ENCODE data around the gene NXPE3. TPM values are rescaled to one million over a fixed set of nuclear protein-coding genes. Genes with fewer than 3 reads are reported as not detected.

NXPE3 gene
- total RNA-seq, 1 experiment from 2014 or later, result 15.9 TPM

GRCh38 chr3:101833446-101833974, 54.5 kb downstream of the NXPE3 start:
- Histone ChIP-seq H4K8ac (replicated peaks; ENCODE audit: insufficient read length, low read depth, low read length) (no peak overlapping the region), H3K4me2 (ENCODE audit: insufficient read depth, insufficient read length, low read length) (no peak overlapping the region), H3K4ac (ENCODE audit: low read depth, low read length) (no peak overlapping the region), H3T11ph (ENCODE audit: low read length) (no peak overlapping the region), H3K4me1 (ENCODE audit: insufficient read depth, low read length) (no peaks in the 10 kb centered on the region; the same call in 1 of the 2 replicates), H3K79me1 (ENCODE audit: insufficient read depth, low read depth, low read length, poor library complexity, severe bottlenecking) (no peaks in the 10 kb centered on the region), H3K27ac (ENCODE audit: insufficient read length, low read depth, low read length) (no peak overlapping the region), H4K5ac (ENCODE audit: insufficient read length, low read depth, low read length) (no peak overlapping the region), H4K20me1 (ENCODE audit: control insufficient read depth, insufficient read depth, insufficient read length) (no peaks in the 10 kb centered on the region), H3K14ac (ENCODE audit: insufficient read depth, low read length) (no peak overlapping the region), H4K91ac (ENCODE audit: insufficient read length, low read depth, low read length) (no peak overlapping the region), H3K27me3 (ENCODE audit: insufficient read depth, low read length) (no peaks in the 10 kb centered on the region), H3K56ac (ENCODE audit: insufficient read length, low read depth, low read length) (no peak overlapping the region), H3K9me3 (ENCODE audit: control insufficient read depth, low read depth, low read length) (no peaks in the 10 kb centered on the region), H2BK12ac (ENCODE audit: insufficient read length, low read depth, low read length) (no peak overlapping the region), H2AFZ (ENCODE audit: low read length) (no peak overlapping the region), H3K23ac (ENCODE audit: insufficient read length, low read depth, low read length) (no peak overlapping the region), H3K9ac (ENCODE audit: extremely low read depth, insufficient read length, low read length) (no peak overlapping the region), H2BK15ac (ENCODE audit: low read depth, low read length) (no peak overlapping the region), H2BK5ac (ENCODE audit: insufficient read length, low read length) (no peak overlapping the region), H2AK5ac (ENCODE audit: insufficient read length, low read length) (no peak overlapping the region), H2BK120ac (ENCODE audit: low read depth, low read length, poor library complexity, severe bottlenecking) (no peak overlapping the region), H2BK20ac (ENCODE audit: low read depth, low read length, poor library complexity, severe bottlenecking) (no peak overlapping the region), H3K23me2 (ENCODE audit: insufficient read length, low read depth, low read length, poor library complexity, severe bottlenecking) (no peaks in the 10 kb centered on the region), H3K79me2 (ENCODE audit: insufficient read depth, low read length) (no peaks in the 10 kb centered on the region), H3K18ac (ENCODE audit: insufficient read length, low read depth, low read length) (no peak overlapping the region)
- Mint-ChIP-seq H3K4me3 (no peak overlapping the region), H3K9me3 (no peaks in the 10 kb centered on the region), H3K36me3 (ENCODE audit: insufficient read depth in 1 of 3, low read depth in 3 of 3) (peaks cover 0 to 1% (median 0%) of the 10 kb centered on the region in 3 experiments; a peak in 1 of 7 replicates), H3K4me1 (peaks cover 18 to 19% of the 10 kb centered on the region in 2 experiments), H3K27me3 (ENCODE audit: low read depth) (no peaks in the 10 kb centered on the region), H3K27ac (no peak overlapping the region; a peak in 1 of 7 replicates)
- TF ChIP-seq, protein P1, sequence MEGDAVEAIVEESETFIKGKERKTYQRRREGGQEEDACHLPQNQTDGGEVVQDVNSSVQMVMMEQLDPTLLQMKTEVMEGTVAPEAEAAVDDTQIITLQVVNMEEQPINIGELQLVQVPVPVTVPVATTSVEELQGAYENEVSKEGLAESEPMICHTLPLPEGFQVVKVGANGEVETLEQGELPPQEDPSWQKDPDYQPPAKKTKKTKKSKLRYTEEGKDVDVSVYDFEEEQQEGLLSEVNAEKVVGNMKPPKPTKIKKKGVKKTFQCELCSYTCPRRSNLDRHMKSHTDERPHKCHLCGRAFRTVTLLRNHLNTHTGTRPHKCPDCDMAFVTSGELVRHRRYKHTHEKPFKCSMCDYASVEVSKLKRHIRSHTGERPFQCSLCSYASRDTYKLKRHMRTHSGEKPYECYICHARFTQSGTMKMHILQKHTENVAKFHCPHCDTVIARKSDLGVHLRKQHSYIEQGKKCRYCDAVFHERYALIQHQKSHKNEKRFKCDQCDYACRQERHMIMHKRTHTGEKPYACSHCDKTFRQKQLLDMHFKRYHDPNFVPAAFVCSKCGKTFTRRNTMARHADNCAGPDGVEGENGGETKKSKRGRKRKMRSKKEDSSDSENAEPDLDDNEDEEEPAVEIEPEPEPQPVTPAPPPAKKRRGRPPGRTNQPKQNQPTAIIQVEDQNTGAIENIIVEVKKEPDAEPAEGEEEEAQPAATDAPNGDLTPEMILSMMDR (conservative IDR thresholded peaks at IDR 0.05), result no peak
- WGBS (ENCODE audit: extremely low coverage, insufficient read length, low lambda C conversion rate), result no CpG with 5 or more reads among the region's 2 CpGs
- no peak for DNase-seq
